Activated CD8-positive, alpha-beta memory T cell treated with anti-CD3 and anti-CD28 coated beads, Interleukin-2, amount 50 U/mL, for 1 hour (primary cell): ENCODE data around the gene SNX4.
"Not testable (repeated sequence)": the region's sequence is repeated elsewhere in the genome, so short reads cannot be mapped to it uniquely, and the experiment has no call there.

Experiments
- DNase-seq: peaks from one replicate; pipeline ENCODE4 v3.0.0-alpha.2; 2020; ENCODE audit errors: extremely low read depth

SNX4 gene

GRCh38 chr3:125519678-125520562 lies at the start of gene SNX4:
Gene SNX4 (minus strand): TSS chr3:125520202. CDS start chr3:125520172, 30 bp downstream.
- DNase-seq: peak; percentile 57

- DNase-seq: no peak
Observed at GRCh38 chr3:125556314-125556713, 36.3 kb upstream of the SNX4 start.

GRCh38 chr3:125552401-125552800 lies 32.4 kb upstream of the SNX4 start:
- DNase-seq: no peak

- no peak for DNase-seq
Observed at GRCh38 chr3:125528920-125529319, 8.9 kb upstream of the SNX4 start.

GRCh38 chr3:125525153-125525552 lies 5.2 kb upstream of the SNX4 start:
- no peak for DNase-seq

GRCh38 chr3:125520563-125520919 lies 539 bp upstream of the SNX4 start:
- DNase-seq: not testable (repeated sequence)

GRCh38 chr3:125515421-125515820 lies 4.6 kb downstream of the SNX4 start:
- no peak for DNase-seq

- DNase-seq: no peak
Observed at GRCh38 chr3:125513490-125514115, 6.4 kb downstream of the SNX4 start.

- no peak for DNase-seq
Observed at GRCh38 chr3:125512135-125512920, 7.7 kb downstream of the SNX4 start.

- DNase-seq: no peak
Observed at GRCh38 chr3:125511420-125512118, 8.4 kb downstream of the SNX4 start.

GRCh38 chr3:125507128-125507527 lies 12.9 kb downstream of the SNX4 start:
- no peak for DNase-seq

- DNase-seq: no peak
Observed at GRCh38 chr3:125498630-125499029, 21.4 kb downstream of the SNX4 start.

GRCh38 chr3:125496701-125497100 lies 23.3 kb downstream of the SNX4 start:
- DNase-seq: no peak

GRCh38 chr3:125482406-125482805 lies 37.6 kb downstream of the SNX4 start:
- no peak for DNase-seq

GRCh38 chr3:125481786-125482185 lies 38.2 kb downstream of the SNX4 start:
- DNase-seq: no peak

- not testable (repeated sequence) for DNase-seq
Observed at GRCh38 chr3:125481375-125481759, 38.6 kb downstream of the SNX4 start.

- no peak for DNase-seq
Observed at GRCh38 chr3:125480656-125481374, 39.2 kb downstream of the SNX4 start.

- DNase-seq: no peak
Observed at GRCh38 chr3:125479091-125479490, 40.9 kb downstream of the SNX4 start.

GRCh38 chr3:125478326-125478725 lies 41.7 kb downstream of the SNX4 start:
- DNase-seq: no peak

- no peak for DNase-seq
Observed at GRCh38 chr3:125477701-125478100, 42.3 kb downstream of the SNX4 start.

- no peak for DNase-seq
Observed at GRCh38 chr3:125470671-125471070, 49.3 kb downstream of the SNX4 start.
